SK-N-SH (cell line): ENCODE results near the gene ZNF469. TPM values are rescaled to one million over a fixed set of nuclear protein-coding genes. Genes with fewer than 3 reads are reported as not detected.

ENCODE experiments used
- CTCF ChIA-PET: fragments of 300-600, 350-600 bp; formaldehyde crosslinking; extraction: SDS; loops from one replicate; lab custom pipeline; 2021; lab: Yijun Ruan, JAX
- POLR2A ChIA-PET: fragments of 350-600 bp; sonication (Branson Sonifier 250); formaldehyde crosslinking; extraction: SDS; loops from one replicate; lab custom pipeline; 2020; ENCODE audit warnings: antibody characterized with exemption, inconsistent platforms; lab: Yijun Ruan, JAX
- DNase-seq: peaks from one replicate; pipeline ENCODE4 v3.0.0; 2012
- H2AFZ ChIP-seq: fragments of 200-600 bp; sonication (generic); 2 replicates; pipeline ENCODE4 v1.8.1; 2016; ENCODE audit warnings: antibody characterized with exemption, mild to moderate bottlenecking, low read depth
- H3F3A ChIP-seq: fragments of 200-600 bp; sonication (generic); replicated peaks from 2 replicates; pipeline ENCODE3; 2016; ENCODE audit warnings: antibody characterized with exemption, mild to moderate bottlenecking; ENCODE audit not compliant: insufficient read depth
- H3K27ac ChIP-seq, 2 experiments: fragments of 200-500 bp in 1 of 2; fragments of 200-600 bp in 1 of 2; sonication (Bioruptor generic) in 1 of 2; sonication (generic), shearing (Covaris generic) in 1 of 2; 2 replicates each; pipeline versions ENCODE4 v1.5.1 to v1.6.1; 2014 to 2016; ENCODE audit warnings: low read depth in 2 of 2, inconsistent platforms in 1 of 2, low read length in 1 of 2, mild to moderate bottlenecking in 1 of 2, mixed read lengths in 1 of 2
- H3K27me3 ChIP-seq: fragments of 200-600 bp; sonication (generic), shearing (Covaris generic); 2 replicates; pipeline ENCODE4 v1.6.1; 2016; ENCODE audit warnings: mixed run types; ENCODE audit not compliant: insufficient read depth
- H3K36me3 ChIP-seq, 2 experiments: fragments of 200-500 bp in 1 of 2; fragments of 200-600 bp in 1 of 2; sonication (Bioruptor generic) in 1 of 2; sonication (generic) in 1 of 2; replicated peaks in 1 of 2; 2 replicates each; pipeline versions ENCODE3 to v1.5.1; 2014 to 2016; ENCODE audit warnings: low read length in 1 of 2, mild to moderate bottlenecking in 1 of 2; ENCODE audit not compliant: insufficient read depth in 2 of 2, control insufficient read depth in 1 of 2
- H3K4me1 ChIP-seq, 2 experiments: fragments of 200-500 bp in 1 of 2; fragments of 200-600 bp in 1 of 2; sonication (Bioruptor generic) in 1 of 2; sonication (generic), shearing (Covaris generic) in 1 of 2; 2 replicates each; pipeline versions ENCODE4 v1.5.1 to v1.6.1; 2014 to 2016; ENCODE audit warnings: low read depth in 1 of 2, low read length in 1 of 2, mixed run types in 1 of 2; ENCODE audit not compliant: insufficient read depth in 2 of 2, control insufficient read depth in 1 of 2
- H3K4me2 ChIP-seq: fragments of 200-600 bp; sonication (generic), shearing (Covaris generic); 2 replicates; pipeline ENCODE4 v1.6.1; 2017; ENCODE audit warnings: mixed run types
- H3K4me3 ChIP-seq, 2 experiments: fragments of 200-500 bp in 1 of 2; fragments of 200-600 bp in 1 of 2; sonication (Bioruptor generic) in 1 of 2; sonication (generic), shearing (Covaris generic) in 1 of 2; 2 replicates each; pipeline versions ENCODE4 v1.5.1 to v1.8.1; 2014 to 2016; ENCODE audit warnings: low read depth in 2 of 2, inconsistent platforms in 1 of 2, low read length in 1 of 2, mild to moderate bottlenecking in 1 of 2, mixed read lengths in 1 of 2, moderate library complexity in 1 of 2
- H3K79me2 ChIP-seq: fragments of 200-600 bp; sonication (generic); 2 replicates; pipeline ENCODE4 v1.8.1; 2017; ENCODE audit warnings: mild to moderate bottlenecking; ENCODE audit not compliant: insufficient read depth
- H3K9ac ChIP-seq: fragments of 200-600 bp; sonication (generic); 2 replicates; pipeline ENCODE4 v1.6.1; 2017; ENCODE audit warnings: mixed run types
- H3K9me2 ChIP-seq: fragments of 200-600 bp; sonication (generic); 2 replicates; pipeline ENCODE4 v1.6.1; 2017; ENCODE audit warnings: mixed run types
- H3K9me3 ChIP-seq: fragments of 200-600 bp; sonication (generic); 2 replicates; pipeline ENCODE4 v1.6.1; 2017; ENCODE audit warnings: mixed run types, mild to moderate bottlenecking, moderate library complexity
- H4K20me1 ChIP-seq: fragments of 200-600 bp; sonication (generic); 2 replicates; pipeline ENCODE4 v1.6.1; 2017; ENCODE audit warnings: mild to moderate bottlenecking, mixed run types; ENCODE audit not compliant: insufficient read depth
- CHD2 ChIP-seq: fragments of 150-350 bp; IDR thresholded peaks from 2 replicates; pipeline ENCODE4 v1.6.1; 2018; ENCODE audit warnings: low read length; ENCODE audit not compliant: partially characterized antibody
- CTCF ChIP-seq: fragments of 200-600 bp; sonication (generic); IDR thresholded peaks from 2 replicates; pipeline ENCODE4 v1.6.1; 2017; ENCODE audit warnings: antibody characterized with exemption, mild to moderate bottlenecking, moderate library complexity
- ELF1 ChIP-seq: IDR thresholded peaks from 2 replicates; pipeline ENCODE4 v1.4.0; 2012
- EP300 ChIP-seq, 2 experiments: IDR thresholded peaks; 2 replicates each; pipeline versions ENCODE4 v1.4.0 to v1.6.1; 2012; ENCODE audit warnings: borderline replicate concordance in 1 of 2, low read depth in 1 of 2, low read length in 1 of 2
- EZH2phosphoT487 ChIP-seq: fragments of 200-600 bp; sonication (generic); IDR thresholded peaks from 2 replicates; pipeline ENCODE4 v1.6.1; 2017; ENCODE audit warnings: low read depth, mixed run types, mild to moderate bottlenecking, antibody characterized with exemption, moderate library complexity, borderline replicate concordance
- FOXJ3 ChIP-seq: sonication (generic); formaldehyde crosslinking; IDR thresholded peaks from 2 replicates; pipeline ENCODE4 v1.5.1; 2020; ENCODE audit warnings: mild to moderate bottlenecking, missing genetic modification reagents
- GABPA ChIP-seq: IDR thresholded peaks from 2 replicates; pipeline ENCODE4 v1.4.0; 2012; ENCODE audit warnings: low read depth, mild to moderate bottlenecking
- IRF3 ChIP-seq: fragments of 150-350 bp; IDR thresholded peaks from 2 replicates; pipeline ENCODE4 v1.6.1; 2016; ENCODE audit warnings: mild to moderate bottlenecking, low read depth, low read length
- JUND ChIP-seq: IDR thresholded peaks from 2 replicates; pipeline ENCODE4 v1.4.0; 2012
- MEF2A ChIP-seq: IDR thresholded peaks from 2 replicates; pipeline ENCODE4 v1.4.0; 2012; ENCODE audit warnings: low read depth, borderline replicate concordance
- PBX3 ChIP-seq: IDR thresholded peaks from 2 replicates; pipeline ENCODE4; 2012
- POLR2AphosphoS5 ChIP-seq: IDR thresholded peaks from 2 replicates; pipeline ENCODE4 v1.6.1; 2012; ENCODE audit warnings: low read depth, low read length
- RAD21 ChIP-seq: IDR thresholded peaks from 2 replicates; pipeline ENCODE4 v1.6.1; 2012; ENCODE audit warnings: mild to moderate bottlenecking, low read length
- RCOR1 ChIP-seq: fragments of 150-350 bp; IDR thresholded peaks from 2 replicates; pipeline ENCODE4 v1.6.1; 2017; ENCODE audit warnings: antibody characterized with exemption, low read length
- RXRA ChIP-seq: IDR thresholded peaks from 2 replicates; pipeline ENCODE4 v1.4.0; 2012; ENCODE audit warnings: low read depth, mild to moderate bottlenecking, borderline replicate concordance
- SMC3 ChIP-seq: IDR thresholded peaks from 2 replicates; pipeline ENCODE4 v1.6.1; 2012; ENCODE audit warnings: low read depth, low read length, improper control_type of control experiment
- TCF12 ChIP-seq: IDR thresholded peaks from 2 replicates; pipeline ENCODE4 v1.4.0; 2012
- TEAD4 ChIP-seq: IDR thresholded peaks from 2 replicates; pipeline ENCODE4 v1.4.0; 2012; ENCODE audit warnings: mild to moderate bottlenecking, borderline replicate concordance; ENCODE audit not compliant: insufficient read depth
- USF2 ChIP-seq: fragments of 150-350 bp; IDR thresholded peaks from 2 replicates; pipeline ENCODE4 v1.6.1; 2017; ENCODE audit warnings: antibody characterized with exemption, low read length, low read depth, borderline replicate concordance
- ZBTB33 ChIP-seq: IDR thresholded peaks from 2 replicates; pipeline ENCODE4 v1.4.0; 2012; ENCODE audit warnings: low read depth, borderline replicate concordance
- WGBS: methylation state at CpG from one replicate; pipeline ENCODE4 v1.1.6; 2017; ENCODE audit warnings: low lambda C conversion rate; 5-methylcytosine and 5-hydroxymethylcytosine counted together
- polyA plus RNA-seq, 3 experiments: library from polyadenylated mRNA; depleted of rRNA; stranded (reverse); fragments of >200 nt; gene quantifications; 2 replicates each; pipeline ENCODE4 v1.2.3, GENCODE V29; 2012

ZNF469 gene
- polyA plus RNA-seq, 1 of the 3 experiments (the other 2 are of a cell fraction) = 0.56 TPM

- Histone ChIP-seq H3K4me2 (peak overlapping the region; percentile 43; the same call in 1 of the 2 replicates), H3K4me3 (no peak overlapping the region), H3K9me3 (no peaks in the 10 kb centered on the region), H4K20me1 (no peaks in the 10 kb centered on the region), H3K4me1 (peaks cover 18 to 26% of the 10 kb centered on the region in 2 experiments; a peak in 3 of 4 replicates), H2AFZ (no peak overlapping the region), H3K9me2 (no peaks in the 10 kb centered on the region), H3K36me3 (no peaks in the 10 kb centered on the region), H3F3A (peaks cover 20% of the 10 kb centered on the region), H3K9ac (peak overlapping the region; percentile 27; the same call in 1 of the 2 replicates), H3K27me3 (no peaks in the 10 kb centered on the region), H3K27ac (peak overlapping the region in 1 of 2 experiments; percentile 100; a peak in 2 of 4 replicates), H3K79me2 (no peaks in the 10 kb centered on the region)
- TF ChIP-seq CTCF (no peak), TCF12 (no peak), SMC3 (no peak), IRF3 (no peak), JUND (no peak), MEF2A (no peak), CHD2 (no peak), USF2 (no peak), ELF1 (no peak), TEAD4 (no peak), POLR2AphosphoS5 (no peak), GABPA (no peak), EP300 (IDR thresholded peaks at IDR 0.05; ENCODE audit: borderline replicate concordance in 1 of 2, low read depth in 1 of 2, low read length in 1 of 2) (no peak), FOXJ3 (CRISPR knock-in tag) (no peak), ZBTB33 (no peak), RAD21 (no peak), RCOR1 (no peak), PBX3 (no peak), RXRA (no peak), EZH2phosphoT487 (no peak)
- POLR2A ChIA-PET = no interaction called here
- WGBS = 84% methylated on average over 10 of the region's 10 CpGs
- DNase-seq = no peak
- CTCF ChIA-PET = no interaction called here
Measured at GRCh38 chr16:88333848-88334777, 48.6 kb upstream of the ZNF469 start.
